ENCODE data around the gene TRIM27. TPM values are rescaled to one million over a fixed set of nuclear protein-coding genes. Genes with fewer than 3 reads are reported as not detected.

The TRIM27 gene
- total and polyA plus RNA-seq, 10 of the 15 experiments (the other 5 are each of a cell fraction or from before 2014, with no cell fraction given), result 18.5 to 74.7 (median 58.0) TPM

DNA sequence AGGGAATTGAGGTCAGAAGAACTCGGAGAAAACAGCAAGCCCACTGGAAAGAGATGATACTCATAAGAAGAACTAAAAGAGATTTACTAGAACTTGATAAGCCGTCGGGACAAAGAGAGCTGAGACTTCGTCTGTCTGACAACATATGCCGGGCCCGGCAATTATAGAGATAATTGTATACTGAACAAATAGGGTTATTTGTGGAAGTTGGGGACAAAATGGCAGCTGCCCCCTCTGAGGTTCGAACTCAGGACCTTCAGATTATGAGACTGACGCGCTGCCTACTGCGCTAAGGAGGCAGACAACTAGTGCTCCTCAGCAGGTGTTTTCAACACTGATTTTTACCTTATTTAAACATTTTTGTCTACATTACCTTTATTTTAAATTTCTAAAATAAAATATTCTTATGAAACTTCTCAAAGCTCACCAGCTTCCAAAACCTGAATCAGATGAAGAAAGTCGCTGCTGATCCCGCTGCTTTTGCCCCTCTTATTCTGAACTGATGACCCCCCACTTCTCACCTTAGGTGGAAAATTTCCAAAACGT lies 29.3 kb upstream of the TRIM27 start (continued):
- TF ChIP-seq, protein P1, sequence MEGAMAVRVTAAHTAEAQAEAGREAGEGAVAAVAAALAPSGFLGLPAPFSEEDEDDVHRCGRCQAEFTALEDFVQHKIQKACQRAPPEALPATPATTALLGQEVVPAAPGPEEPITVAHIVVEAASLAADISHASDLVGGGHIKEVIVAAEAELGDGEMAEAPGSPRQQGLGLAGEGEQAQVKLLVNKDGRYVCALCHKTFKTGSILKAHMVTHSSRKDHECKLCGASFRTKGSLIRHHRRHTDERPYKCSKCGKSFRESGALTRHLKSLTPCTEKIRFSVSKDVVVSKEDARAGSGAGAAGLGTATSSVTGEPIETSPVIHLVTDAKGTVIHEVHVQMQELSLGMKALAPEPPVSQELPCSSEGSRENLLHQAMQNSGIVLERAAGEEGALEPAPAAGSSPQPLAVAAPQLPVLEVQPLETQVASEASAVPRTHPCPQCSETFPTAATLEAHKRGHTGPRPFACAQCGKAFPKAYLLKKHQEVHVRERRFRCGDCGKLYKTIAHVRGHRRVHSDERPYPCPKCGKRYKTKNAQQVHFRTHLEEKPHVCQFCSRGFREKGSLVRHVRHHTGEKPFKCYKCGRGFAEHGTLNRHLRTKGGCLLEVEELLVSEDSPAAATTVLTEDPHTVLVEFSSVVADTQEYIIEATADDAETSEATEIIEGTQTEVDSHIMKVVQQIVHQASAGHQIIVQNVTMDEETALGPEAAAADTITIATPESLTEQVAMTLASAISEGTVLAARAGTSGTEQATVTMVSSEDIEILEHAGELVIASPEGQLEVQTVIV (IDR thresholded peaks at IDR 0.05; ENCODE audit: borderline replicate concordance, partially characterized antibody), result no peak
- TF ChIP-seq CEBPB (IDR thresholded peaks at IDR 0.05; ENCODE audit: borderline replicate concordance in 1 of 2, low read depth in 2 of 2, low read length in 2 of 2), result no peak
- no peak for TF ChIP-seq MYC (IDR thresholded peaks at IDR 0.05; ENCODE audit: insufficient read depth, insufficient read length, insufficient replicate concordance, low read length, severe bottlenecking)
- TF ChIP-seq STAT3 (IDR thresholded peaks at IDR 0.05; ENCODE audit: low read depth, low read length), result no peak
- no peak for TF ChIP-seq FOS (IDR thresholded peaks at IDR 0.05; ENCODE audit: borderline replicate concordance, extremely low read depth, insufficient read length)
- no peak for TF ChIP-seq SPI1 (IDR thresholded peaks at IDR 0.05; ENCODE audit: borderline replicate concordance, insufficient read depth, low read depth, low read length)
- no peak for TF ChIP-seq TAF1 (IDR thresholded peaks at IDR 0.05; ENCODE audit: borderline replicate concordance, low read depth, low read length)
- TF ChIP-seq MEF2B (IDR thresholded peaks at IDR 0.05; ENCODE audit: partially characterized antibody, poor library complexity, severe bottlenecking), result peak; percentile 37
- TF ChIP-seq, protein P2, sequence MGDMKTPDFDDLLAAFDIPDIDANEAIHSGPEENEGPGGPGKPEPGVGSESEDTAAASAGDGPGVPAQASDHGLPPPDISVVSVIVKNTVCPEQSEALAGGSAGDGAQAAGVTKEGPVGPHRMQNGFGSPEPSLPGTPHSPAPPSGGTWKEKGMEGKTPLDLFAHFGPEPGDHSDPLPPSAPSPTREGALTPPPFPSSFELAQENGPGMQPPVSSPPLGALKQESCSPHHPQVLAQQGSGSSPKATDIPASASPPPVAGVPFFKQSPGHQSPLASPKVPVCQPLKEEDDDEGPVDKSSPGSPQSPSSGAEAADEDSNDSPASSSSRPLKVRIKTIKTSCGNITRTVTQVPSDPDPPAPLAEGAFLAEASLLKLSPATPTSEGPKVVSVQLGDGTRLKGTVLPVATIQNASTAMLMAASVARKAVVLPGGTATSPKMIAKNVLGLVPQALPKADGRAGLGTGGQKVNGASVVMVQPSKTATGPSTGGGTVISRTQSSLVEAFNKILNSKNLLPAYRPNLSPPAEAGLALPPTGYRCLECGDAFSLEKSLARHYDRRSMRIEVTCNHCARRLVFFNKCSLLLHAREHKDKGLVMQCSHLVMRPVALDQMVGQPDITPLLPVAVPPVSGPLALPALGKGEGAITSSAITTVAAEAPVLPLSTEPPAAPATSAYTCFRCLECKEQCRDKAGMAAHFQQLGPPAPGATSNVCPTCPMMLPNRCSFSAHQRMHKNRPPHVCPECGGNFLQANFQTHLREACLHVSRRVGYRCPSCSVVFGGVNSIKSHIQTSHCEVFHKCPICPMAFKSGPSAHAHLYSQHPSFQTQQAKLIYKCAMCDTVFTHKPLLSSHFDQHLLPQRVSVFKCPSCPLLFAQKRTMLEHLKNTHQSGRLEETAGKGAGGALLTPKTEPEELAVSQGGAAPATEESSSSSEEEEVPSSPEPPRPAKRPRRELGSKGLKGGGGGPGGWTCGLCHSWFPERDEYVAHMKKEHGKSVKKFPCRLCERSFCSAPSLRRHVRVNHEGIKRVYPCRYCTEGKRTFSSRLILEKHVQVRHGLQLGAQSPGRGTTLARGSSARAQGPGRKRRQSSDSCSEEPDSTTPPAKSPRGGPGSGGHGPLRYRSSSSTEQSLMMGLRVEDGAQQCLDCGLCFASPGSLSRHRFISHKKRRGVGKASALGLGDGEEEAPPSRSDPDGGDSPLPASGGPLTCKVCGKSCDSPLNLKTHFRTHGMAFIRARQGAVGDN (IDR thresholded peaks at IDR 0.05), result no peak
- TF ChIP-seq, protein P3, sequence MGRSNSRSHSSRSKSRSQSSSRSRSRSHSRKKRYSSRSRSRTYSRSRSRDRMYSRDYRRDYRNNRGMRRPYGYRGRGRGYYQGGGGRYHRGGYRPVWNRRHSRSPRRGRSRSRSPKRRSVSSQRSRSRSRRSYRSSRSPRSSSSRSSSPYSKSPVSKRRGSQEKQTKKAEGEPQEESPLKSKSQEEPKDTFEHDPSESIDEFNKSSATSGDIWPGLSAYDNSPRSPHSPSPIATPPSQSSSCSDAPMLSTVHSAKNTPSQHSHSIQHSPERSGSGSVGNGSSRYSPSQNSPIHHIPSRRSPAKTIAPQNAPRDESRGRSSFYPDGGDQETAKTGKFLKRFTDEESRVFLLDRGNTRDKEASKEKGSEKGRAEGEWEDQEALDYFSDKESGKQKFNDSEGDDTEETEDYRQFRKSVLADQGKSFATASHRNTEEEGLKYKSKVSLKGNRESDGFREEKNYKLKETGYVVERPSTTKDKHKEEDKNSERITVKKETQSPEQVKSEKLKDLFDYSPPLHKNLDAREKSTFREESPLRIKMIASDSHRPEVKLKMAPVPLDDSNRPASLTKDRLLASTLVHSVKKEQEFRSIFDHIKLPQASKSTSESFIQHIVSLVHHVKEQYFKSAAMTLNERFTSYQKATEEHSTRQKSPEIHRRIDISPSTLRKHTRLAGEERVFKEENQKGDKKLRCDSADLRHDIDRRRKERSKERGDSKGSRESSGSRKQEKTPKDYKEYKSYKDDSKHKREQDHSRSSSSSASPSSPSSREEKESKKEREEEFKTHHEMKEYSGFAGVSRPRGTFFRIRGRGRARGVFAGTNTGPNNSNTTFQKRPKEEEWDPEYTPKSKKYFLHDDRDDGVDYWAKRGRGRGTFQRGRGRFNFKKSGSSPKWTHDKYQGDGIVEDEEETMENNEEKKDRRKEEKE (IDR thresholded peaks at IDR 0.05), result no peak
- no peak for TF ChIP-seq SUZ12 (IDR thresholded peaks at IDR 0.05; ENCODE audit: unreplicated experiment)
- no peak for TF ChIP-seq BRCA1 (IDR thresholded peaks at IDR 0.05; ENCODE audit: low read depth, low read length)
- TF ChIP-seq CEBPZ (IDR thresholded peaks at IDR 0.05; ENCODE audit: low read depth, low read length), result no peak
- TF ChIP-seq MXI1 (IDR thresholded peaks at IDR 0.05; ENCODE audit: low read depth, low read length), result no peak
- TF ChIP-seq CBX3 (IDR thresholded peaks at IDR 0.05; ENCODE audit: borderline replicate concordance, low read depth), result no peak
- no peak for TF ChIP-seq TCF7 (IDR thresholded peaks at IDR 0.05; ENCODE audit: borderline replicate concordance)
